Smooth muscle cell of the brain vasculature (primary cell): ENCODE results near the gene CCNYL1.

ENCODE experiments used
- DNase-seq: peaks from one replicate; pipeline ENCODE4 v3.0.0-alpha.2; 2012; ENCODE audit warnings: low read depth, low spot score

Gene CCNYL1

DNA sequence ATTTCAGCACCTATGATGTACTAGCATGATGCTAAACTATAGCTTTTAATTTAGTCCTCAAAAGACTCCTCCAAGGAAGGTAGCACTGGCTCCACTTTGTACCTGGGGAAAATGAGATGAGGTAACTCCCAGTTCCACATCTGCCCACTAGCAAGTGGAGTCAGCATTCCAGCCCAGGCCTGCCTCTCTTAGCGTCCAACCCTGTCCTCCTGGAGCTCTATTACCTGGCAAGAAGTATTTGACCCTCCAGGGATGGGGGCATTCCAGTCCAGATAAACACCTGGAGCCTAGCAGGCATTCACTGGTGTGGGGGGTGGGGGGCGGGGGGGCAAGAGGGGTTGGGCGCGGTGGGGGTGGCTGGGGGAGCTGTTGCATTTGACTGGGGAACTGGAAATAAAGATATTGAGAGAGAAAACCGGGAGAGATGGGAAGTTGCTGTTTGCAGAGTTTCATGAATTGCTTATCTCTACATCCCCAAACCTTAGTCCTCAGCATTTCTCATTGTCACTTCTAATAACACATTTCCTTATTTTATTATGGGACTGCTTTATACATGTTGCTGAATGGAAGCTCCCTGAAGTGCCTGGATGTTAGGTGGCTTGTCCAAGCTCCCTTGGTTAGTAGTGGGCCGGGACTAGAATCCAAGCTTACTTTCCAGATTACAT is 80.3 kb downstream of the CCNYL1 start:
- DNase-seq = no peak

DNA sequence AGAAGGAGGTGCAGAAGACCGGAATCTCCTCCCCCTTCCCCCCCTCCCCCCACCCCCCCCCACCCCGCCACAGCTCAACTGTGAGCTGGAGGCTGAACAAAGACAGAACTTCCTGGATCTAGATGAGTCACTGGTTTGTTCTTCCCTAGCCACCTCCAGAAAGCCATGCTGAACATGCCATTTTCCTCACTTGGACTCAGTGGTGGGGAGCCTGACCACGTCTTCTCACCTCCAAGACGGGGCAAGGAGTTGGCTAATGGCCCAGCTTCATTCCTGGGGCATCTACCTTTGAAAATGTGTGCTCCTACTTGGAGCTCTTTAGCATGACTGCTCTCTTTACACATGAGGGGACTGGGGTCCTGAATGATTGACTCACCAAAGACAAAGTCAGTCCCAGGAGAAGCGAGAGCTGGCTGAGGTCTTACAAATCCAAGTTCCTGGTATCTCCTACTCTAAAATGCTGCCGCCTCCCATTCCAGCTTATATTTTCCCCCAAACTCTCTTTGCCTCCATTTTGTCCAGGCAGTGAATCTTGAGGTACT is 80.9 kb downstream of the CCNYL1 start:
- no peak for DNase-seq

DNA sequence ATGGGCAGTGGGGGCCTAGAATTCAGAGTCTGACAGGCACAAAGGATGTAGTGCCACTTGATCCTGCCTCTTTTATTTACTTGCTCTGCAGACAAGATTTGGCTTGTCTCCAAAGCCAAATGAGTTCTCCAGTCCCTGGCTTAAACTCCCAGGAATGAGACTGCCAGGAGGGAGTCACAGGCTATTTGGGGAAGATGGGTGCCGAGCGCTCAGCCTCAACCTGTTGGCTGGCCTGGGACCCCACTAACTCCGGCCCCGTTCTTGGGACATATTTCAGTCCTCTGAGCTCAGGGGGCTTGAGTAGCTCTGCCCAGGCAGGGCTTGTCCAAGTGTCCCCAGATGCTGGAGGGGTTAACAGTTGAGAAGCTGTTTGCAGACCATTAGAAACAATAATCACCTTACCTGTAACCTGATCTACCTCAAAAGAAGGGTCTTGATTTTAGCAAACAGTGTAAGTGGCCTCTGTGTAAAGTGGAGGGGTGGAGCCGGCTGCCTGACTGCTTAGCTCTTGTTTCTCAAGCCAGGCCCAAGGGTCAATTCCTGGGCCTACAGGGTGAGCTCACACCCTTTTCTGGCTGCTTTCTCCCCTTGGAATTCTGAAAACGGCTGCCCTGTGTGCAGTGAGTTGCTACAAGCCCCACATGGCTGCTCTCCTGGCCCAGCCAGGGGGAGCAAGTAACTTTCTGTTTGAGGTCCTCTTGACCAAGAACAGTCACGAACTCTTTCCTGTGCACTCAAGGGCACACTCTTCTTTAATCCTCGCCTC is 85.3 kb downstream of the CCNYL1 start:
- DNase-seq = no peak

DNA sequence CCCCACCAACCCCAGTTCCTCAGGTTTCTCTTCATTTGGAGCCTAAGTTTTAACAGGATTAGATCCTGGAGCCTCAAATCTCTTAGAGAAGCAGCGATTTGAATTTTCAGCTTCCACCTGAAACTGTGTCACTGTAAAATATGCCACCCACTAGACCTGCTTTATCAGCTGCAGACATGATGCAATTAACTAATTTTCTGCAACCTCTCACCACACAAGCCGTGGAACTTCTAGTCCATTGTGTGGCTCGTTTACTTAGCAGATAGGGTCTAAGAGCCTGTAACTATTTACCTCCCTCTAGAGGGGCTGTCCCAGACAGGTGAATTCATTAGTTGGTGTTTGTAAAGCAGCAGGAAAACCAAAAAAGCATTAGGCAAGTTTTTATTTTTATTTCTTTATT is 89.8 kb downstream of the CCNYL1 start:
- no peak for DNase-seq

DNA sequence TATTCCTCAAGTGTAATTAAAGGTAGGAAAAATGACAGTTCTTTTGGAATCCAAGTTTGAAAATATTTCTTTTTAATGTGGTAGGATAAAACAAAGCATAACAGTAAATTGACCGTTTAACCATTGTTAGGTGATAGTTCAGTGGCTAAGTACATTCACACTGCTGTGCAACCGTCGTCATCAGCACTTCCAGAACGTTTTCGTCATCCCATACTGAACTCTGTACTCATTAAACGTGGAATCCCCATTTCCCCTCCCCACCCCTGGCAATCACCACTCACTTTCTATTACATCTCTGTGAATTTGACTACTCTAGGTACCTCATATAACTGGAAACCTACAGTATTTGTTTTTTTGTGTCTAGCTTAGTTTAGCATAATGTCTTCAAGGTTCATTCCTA is 91.2 kb downstream of the CCNYL1 start:
- DNase-seq = no peak
